SK-N-SH treated with all-trans-retinoic acid at 6 μM for 48 hours (cell line): ENCODE data around the gene PROM1.

Experiments used
- ATAC-seq: fragments of 200-7000 bp; cut with Tn5 transposase; 3 replicates; pipeline ENCODE4 v1.9.1; 2020; ENCODE audit warnings: mild to moderate bottlenecking, moderate library complexity
- ARNTL ChIP-seq: fragments of 450-650 bp; formaldehyde crosslinking; IDR thresholded peaks from 2 replicates; pipeline ENCODE4 v1.5.0; 2020; ENCODE audit warnings: low read depth, mild to moderate bottlenecking, moderate library complexity, borderline replicate concordance
- BACH2 ChIP-seq: fragments of 250-450 bp; sonication (Bioruptor Pico); IDR thresholded peaks from 2 replicates; pipeline ENCODE4 v1.9.0; 2021; ENCODE audit warnings: mild to moderate bottlenecking, borderline replicate concordance
- CSDC2 ChIP-seq: fragments of 250-450 bp; sonication (Bioruptor Pico); IDR thresholded peaks from 2 replicates; pipeline ENCODE4 v1.5.0; 2020; ENCODE audit warnings: mild to moderate bottlenecking, moderate library complexity
- ESRRG ChIP-seq: fragments of 250-450 bp; sonication (Bioruptor Pico); IDR thresholded peaks from 2 replicates; pipeline ENCODE4 v1.6.1; 2021; ENCODE audit warnings: mild to moderate bottlenecking
- GLIS3 ChIP-seq: fragments of 250-450 bp; sonication (Bioruptor Pico); IDR thresholded peaks from 2 replicates; pipeline ENCODE4 v1.5.0; 2020; ENCODE audit warnings: mild to moderate bottlenecking, moderate library complexity
- ISL1 ChIP-seq: fragments of 250-450 bp; sonication (Bioruptor Pico); IDR thresholded peaks from 2 replicates; pipeline ENCODE4 v2.1.2; 2022; ENCODE audit warnings: mild to moderate bottlenecking, moderate library complexity
- OSR1 ChIP-seq: fragments of 250-450 bp; sonication (Bioruptor Pico); IDR thresholded peaks from 2 replicates; pipeline ENCODE4 v1.8.0; 2022; ENCODE audit warnings: moderate library complexity, mild to moderate bottlenecking, inconsistent platforms
- PPARA ChIP-seq: fragments of 250-450 bp; sonication (Bioruptor Pico); IDR thresholded peaks from 2 replicates; pipeline ENCODE4 v1.5.0; 2020; ENCODE audit warnings: mild to moderate bottlenecking, borderline replicate concordance
- RARB ChIP-seq: fragments of 250-450 bp; sonication (Bioruptor Pico); IDR thresholded peaks from 2 replicates; pipeline ENCODE4 v1.8.0; 2021; ENCODE audit warnings: mild to moderate bottlenecking, moderate library complexity
- SNAI2 ChIP-seq: fragments of 250-450 bp; sonication (Bioruptor Pico); IDR thresholded peaks from 2 replicates; pipeline ENCODE4 v1.5.0; 2020; ENCODE audit warnings: mild to moderate bottlenecking, moderate library complexity
- TCF4 ChIP-seq: fragments of 250-450 bp; sonication (Bioruptor Pico); IDR thresholded peaks from 2 replicates; pipeline ENCODE4 v1.8.0; 2021; ENCODE audit warnings: mild to moderate bottlenecking, moderate library complexity, borderline replicate concordance
- TOX ChIP-seq: fragments of 250-450 bp; sonication (Bioruptor Pico); IDR thresholded peaks from 2 replicates; pipeline ENCODE4 v1.8.0; 2021; ENCODE audit warnings: mild to moderate bottlenecking, moderate library complexity, borderline replicate concordance
- ZC3H10 ChIP-seq: fragments of 250-450 bp; sonication (Bioruptor Pico); IDR thresholded peaks from 2 replicates; pipeline ENCODE4 v1.5.1; 2021; ENCODE audit warnings: mild to moderate bottlenecking, moderate library complexity
- ZFP3 ChIP-seq: fragments of 250-450 bp; sonication (Bioruptor Pico); IDR thresholded peaks from 2 replicates; pipeline ENCODE4 v1.5.0; 2020; ENCODE audit warnings: mild to moderate bottlenecking, moderate library complexity
- ZFP30 ChIP-seq: fragments of 450-650 bp; formaldehyde crosslinking; IDR thresholded peaks from 2 replicates; pipeline ENCODE4 v1.5.0; 2022; ENCODE audit warnings: mild to moderate bottlenecking, moderate library complexity
- ZNF565 ChIP-seq: fragments of 450-650 bp; formaldehyde crosslinking; conservative IDR thresholded peaks from 2 replicates; pipeline ENCODE4 v1.5.0; 2020; ENCODE audit warnings: low read depth, mild to moderate bottlenecking, moderate library complexity
- ZNF70 ChIP-seq: fragments of 450-650 bp; formaldehyde crosslinking; IDR thresholded peaks from 2 replicates; pipeline ENCODE4 v1.5.0; 2020; ENCODE audit warnings: mild to moderate bottlenecking, moderate library complexity
- TF ChIP-seq, protein P1 (sequence below): fragments of 250-450 bp; sonication (Bioruptor Pico); IDR thresholded peaks from 2 replicates; pipeline ENCODE4 v1.5.1; 2020; ENCODE audit warnings: low read depth, mild to moderate bottlenecking, moderate library complexity
- TF ChIP-seq, protein P2 (sequence below): fragments of 250-450 bp; sonication (Bioruptor Pico); IDR thresholded peaks from 2 replicates; pipeline ENCODE4 v1.8.0; 2021; ENCODE audit warnings: low read depth, mild to moderate bottlenecking, moderate library complexity, borderline replicate concordance
- TF ChIP-seq, protein P3 (sequence below): fragments of 250-450 bp; sonication (Bioruptor Pico); IDR thresholded peaks from 2 replicates; pipeline ENCODE4 v1.5.1; 2021; ENCODE audit warnings: mild to moderate bottlenecking, moderate library complexity

Gene PROM1

DNA sequence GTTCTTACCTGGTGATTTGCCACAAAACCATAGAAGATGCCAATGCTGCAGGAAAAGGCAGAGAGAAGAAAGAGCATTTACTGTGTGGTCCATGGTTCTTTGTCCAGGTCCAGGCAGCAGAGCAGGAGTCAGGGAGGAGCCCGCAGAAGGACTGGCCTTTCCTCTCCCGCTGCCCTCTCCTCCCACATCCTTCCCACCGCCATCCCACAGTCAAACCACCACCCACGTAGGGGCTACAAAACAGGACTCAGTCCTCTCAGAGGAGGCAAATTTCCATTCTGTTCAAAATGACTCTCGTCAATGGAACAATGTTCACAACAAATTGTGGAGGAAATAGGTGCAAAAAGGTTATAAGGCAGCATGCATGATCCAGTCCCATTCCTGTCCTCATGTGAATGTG, 58.6 kb downstream of the PROM1 start:
- TF ChIP-seq ZNF70 (CRISPR knock-in tag) (no peak), ISL1 (CRISPR knock-in tag) (no peak), OSR1 (CRISPR knock-in tag) (no peak), ESRRG (CRISPR knock-in tag) (no peak), GLIS3 (CRISPR knock-in tag) (no peak)
- TF ChIP-seq, protein P1, sequence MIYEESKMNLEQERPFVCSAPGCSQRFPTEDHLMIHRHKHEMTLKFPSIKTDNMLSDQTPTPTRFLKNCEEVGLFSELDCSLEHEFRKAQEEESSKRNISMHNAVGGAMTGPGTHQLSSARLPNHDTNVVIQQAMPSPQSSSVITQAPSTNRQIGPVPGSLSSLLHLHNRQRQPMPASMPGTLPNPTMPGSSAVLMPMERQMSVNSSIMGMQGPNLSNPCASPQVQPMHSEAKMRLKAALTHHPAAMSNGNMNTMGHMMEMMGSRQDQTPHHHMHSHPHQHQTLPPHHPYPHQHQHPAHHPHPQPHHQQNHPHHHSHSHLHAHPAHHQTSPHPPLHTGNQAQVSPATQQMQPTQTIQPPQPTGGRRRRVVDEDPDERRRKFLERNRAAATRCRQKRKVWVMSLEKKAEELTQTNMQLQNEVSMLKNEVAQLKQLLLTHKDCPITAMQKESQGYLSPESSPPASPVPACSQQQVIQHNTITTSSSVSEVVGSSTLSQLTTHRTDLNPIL = no peak
- TF ChIP-seq, all 23 proteins: peak for 0
- ATAC-seq = no peak

DNA sequence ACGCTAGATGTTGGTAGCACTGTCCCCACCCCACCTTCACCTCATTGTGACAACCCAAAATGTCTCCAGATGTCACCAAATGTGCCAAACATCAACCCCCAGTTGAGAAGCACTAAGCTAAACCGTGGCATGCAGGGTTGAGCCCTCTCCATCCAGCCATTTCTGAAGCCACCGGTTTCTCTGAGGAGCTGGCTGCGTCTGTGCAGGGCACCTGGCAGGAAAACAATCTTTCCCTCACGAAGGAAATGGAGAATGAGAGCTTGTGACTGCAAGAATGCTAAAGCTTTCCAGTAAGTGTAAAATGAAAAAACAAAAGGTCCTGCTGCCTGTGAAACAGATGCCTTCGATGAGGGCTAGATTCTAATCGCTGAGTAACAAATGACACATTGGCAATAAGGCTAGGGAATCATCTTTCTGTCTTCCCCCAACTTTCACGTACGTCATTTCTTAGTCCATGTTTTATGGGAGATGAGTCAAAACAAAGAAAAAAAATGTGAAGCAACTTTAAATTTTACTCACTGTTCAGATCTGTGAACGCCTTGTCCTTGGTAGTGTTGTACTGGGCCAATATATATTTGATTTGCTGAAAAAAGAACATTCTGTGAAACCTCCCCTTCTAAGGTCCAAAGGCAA, 59.9 kb downstream of the PROM1 start:
- TF ChIP-seq SNAI2 (CRISPR knock-in tag) (no peak), PPARA (CRISPR knock-in tag) (no peak), ARNTL (CRISPR knock-in tag) (no peak), ZNF70 (CRISPR knock-in tag) (no peak), ESRRG (CRISPR knock-in tag) (no peak), ZFP30 (CRISPR knock-in tag) (no peak), TCF4 (CRISPR knock-in tag) (no peak), GLIS3 (CRISPR knock-in tag) (no peak), TOX (CRISPR knock-in tag) (no peak), ISL1 (CRISPR knock-in tag) (no peak), BACH2 (no peak), ZNF565 (no peak), ZC3H10 (CRISPR knock-in tag) (no peak), ZFP3 (CRISPR knock-in tag) (no peak), OSR1 (CRISPR knock-in tag) (no peak), RARB (CRISPR knock-in tag) (no peak), CSDC2 (no peak)
- TF ChIP-seq, protein P2, sequence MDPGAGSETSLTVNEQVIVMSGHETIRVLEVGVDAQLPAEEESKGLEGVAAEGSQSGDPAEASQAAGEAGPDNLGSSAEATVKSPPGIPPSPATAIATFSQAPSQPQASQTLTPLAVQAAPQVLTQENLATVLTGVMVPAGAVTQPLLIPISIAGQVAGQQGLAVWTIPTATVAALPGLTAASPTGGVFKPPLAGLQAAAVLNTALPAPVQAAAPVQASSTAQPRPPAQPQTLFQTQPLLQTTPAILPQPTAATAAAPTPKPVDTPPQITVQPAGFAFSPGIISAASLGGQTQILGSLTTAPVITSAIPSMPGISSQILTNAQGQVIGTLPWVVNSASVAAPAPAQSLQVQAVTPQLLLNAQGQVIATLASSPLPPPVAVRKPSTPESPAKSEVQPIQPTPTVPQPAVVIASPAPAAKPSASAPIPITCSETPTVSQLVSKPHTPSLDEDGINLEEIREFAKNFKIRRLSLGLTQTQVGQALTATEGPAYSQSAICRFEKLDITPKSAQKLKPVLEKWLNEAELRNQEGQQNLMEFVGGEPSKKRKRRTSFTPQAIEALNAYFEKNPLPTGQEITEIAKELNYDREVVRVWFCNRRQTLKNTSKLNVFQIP (CRISPR knock-in tag) = no peak
- TF ChIP-seq, protein P1 = no peak
- no peak for ATAC-seq

DNA sequence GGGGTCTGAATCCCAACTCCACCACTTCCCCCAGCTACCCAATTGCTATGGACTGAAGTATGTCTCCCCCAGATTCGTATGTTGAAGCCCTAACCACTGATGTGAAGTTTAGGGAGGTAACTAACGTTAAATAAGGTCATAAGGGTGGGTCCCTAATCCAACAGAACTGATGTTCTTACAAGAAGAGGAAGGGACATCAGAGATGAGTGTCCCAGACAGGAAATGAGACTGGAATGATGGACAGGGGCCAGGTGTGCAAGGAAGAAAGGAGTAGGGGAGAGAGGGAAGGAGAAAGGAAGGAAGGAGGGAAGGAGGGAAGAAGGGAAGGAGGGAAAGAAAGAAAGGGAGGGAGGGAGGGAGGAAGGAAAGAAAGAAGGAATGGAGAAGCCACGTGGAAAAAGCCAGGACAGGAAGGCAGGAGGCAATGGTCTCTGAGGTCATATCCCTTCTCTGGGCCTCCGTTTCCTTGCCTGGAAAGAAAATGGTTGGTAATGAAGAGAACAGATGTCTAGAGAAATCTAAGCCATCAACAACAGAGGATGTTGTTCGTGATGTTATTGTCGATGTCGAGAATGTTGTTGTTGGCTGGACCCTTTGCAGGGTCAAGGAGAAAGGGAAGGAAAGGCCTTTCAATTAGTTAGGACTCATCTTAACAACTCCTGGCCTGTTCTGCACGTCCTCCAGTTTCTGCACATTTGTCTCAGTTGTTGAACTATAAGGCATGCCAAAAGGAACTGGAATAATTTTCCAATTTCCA, 61.8 kb downstream of the PROM1 start:
- ATAC-seq = no peak
- TF ChIP-seq ISL1 (CRISPR knock-in tag) (no peak), TCF4 (CRISPR knock-in tag) (no peak), ZNF70 (CRISPR knock-in tag) (no peak), PPARA (CRISPR knock-in tag) (no peak)
- TF ChIP-seq, protein P3, sequence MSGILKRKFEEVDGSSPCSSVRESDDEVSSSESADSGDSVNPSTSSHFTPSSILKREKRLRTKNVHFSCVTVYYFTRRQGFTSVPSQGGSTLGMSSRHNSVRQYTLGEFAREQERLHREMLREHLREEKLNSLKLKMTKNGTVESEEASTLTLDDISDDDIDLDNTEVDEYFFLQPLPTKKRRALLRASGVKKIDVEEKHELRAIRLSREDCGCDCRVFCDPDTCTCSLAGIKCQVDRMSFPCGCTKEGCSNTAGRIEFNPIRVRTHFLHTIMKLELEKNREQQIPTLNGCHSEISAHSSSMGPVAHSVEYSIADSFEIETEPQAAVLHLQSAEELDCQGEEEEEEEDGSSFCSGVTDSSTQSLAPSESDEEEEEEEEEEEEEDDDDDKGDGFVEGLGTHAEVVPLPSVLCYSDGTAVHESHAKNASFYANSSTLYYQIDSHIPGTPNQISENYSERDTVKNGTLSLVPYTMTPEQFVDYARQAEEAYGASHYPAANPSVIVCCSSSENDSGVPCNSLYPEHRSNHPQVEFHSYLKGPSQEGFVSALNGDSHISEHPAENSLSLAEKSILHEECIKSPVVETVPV = no peak
- TF ChIP-seq, all 23 proteins: peak for 0

DNA sequence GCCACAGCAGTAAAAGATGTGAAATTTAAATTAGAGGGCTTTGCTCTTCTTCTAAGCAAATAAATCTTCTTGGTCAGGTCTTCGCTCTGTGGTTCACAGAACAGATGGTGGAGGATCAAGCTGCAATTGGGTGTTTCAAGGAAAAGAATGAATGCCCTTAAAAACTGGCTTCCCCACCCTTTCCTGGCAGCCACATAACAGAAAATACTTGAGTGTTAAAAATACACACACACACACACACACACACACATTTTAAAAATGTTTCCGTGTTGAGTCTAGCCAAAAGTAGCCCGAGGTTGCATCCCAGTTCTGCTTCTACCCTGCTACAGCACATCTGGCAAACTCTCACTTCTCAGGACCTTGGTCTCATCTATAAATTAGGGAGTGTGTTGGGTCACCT, 64.2 kb downstream of the PROM1 start:
- TF ChIP-seq BACH2 (no peak), ISL1 (CRISPR knock-in tag) (no peak), ZFP30 (CRISPR knock-in tag) (no peak)
- no peak for ATAC-seq

DNA sequence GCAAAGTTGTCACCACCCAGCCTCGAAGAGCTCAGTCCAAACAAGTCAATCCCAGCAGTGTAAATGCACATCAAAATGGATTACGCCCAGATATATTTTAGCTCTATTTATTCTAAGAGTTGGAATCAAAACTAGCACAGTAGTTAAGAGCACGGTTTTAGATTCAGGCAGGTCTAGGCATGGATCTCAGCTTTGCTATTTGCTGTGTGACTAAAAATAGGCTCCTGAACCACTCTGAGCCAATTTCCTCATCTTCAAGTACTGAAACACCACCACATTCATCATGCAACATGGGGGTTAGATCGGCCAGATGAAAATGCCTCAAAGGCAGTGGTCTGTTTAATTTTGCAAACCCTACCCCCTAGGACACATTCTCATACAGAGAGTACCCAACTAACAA, 65.0 kb downstream of the PROM1 start:
- no peak for ATAC-seq
- TF ChIP-seq, protein P1 = no peak
- TF ChIP-seq ZFP3 (CRISPR knock-in tag) = no peak
- no peak for TF ChIP-seq CSDC2
- TF ChIP-seq SNAI2 (CRISPR knock-in tag) = no peak
- TF ChIP-seq ZNF70 (CRISPR knock-in tag) = no peak
- TF ChIP-seq ESRRG (CRISPR knock-in tag) = no peak
- TF ChIP-seq TOX (CRISPR knock-in tag) = no peak
